HG03139 (cell line): ENCODE results near the gene RFC4.
"Not testable (repeated sequence)": the region's sequence is repeated elsewhere in the genome, so short reads cannot be mapped to it uniquely, and the experiment has no call there.

Experiments
- ATAC-seq: cut with Tn5 transposase; IDR thresholded peaks from one replicate; pipeline ENCODE4 v1.9.1; 2021; ENCODE audit not compliant: unreplicated experiment

Gene RFC4

GRCh38 chr3:186825294-186825821 lies 19.1 kb upstream of the RFC4 start:
- no peak for ATAC-seq

GRCh38 chr3:186824430-186825139 lies 18.3 kb upstream of the RFC4 start:
- no peak for ATAC-seq

- no peak for ATAC-seq
Measured at GRCh38 chr3:186823386-186823785, 17.1 kb upstream of the RFC4 start.

- ATAC-seq = not testable (repeated sequence)
Measured at GRCh38 chr3:186822388-186822759, 16.1 kb upstream of the RFC4 start.

- no peak for ATAC-seq
Measured at GRCh38 chr3:186821429-186822387, 15.4 kb upstream of the RFC4 start.

- no peak for ATAC-seq
Measured at GRCh38 chr3:186818956-186819355, 12.7 kb upstream of the RFC4 start.

- no peak for ATAC-seq
Measured at GRCh38 chr3:186818516-186818915, 12.2 kb upstream of the RFC4 start.

GRCh38 chr3:186815435-186815834 lies 9.2 kb upstream of the RFC4 start:
- no peak for ATAC-seq

- ATAC-seq = no peak
Measured at GRCh38 chr3:186814100-186814499, 7.8 kb upstream of the RFC4 start.

- not testable (repeated sequence) for ATAC-seq
Measured at GRCh38 chr3:186811313-186811712, 5.0 kb upstream of the RFC4 start.

GRCh38 chr3:186810336-186810996 lies 4.2 kb upstream of the RFC4 start:
- ATAC-seq = no peak

- ATAC-seq = no peak
Measured at GRCh38 chr3:186807231-186807630, 949 bp upstream of the RFC4 start.

GRCh38 chr3:186803447-186803846 lies 2.8 kb downstream of the RFC4 start:
- ATAC-seq = not testable (repeated sequence)

GRCh38 chr3:186802701-186803100 lies 3.6 kb downstream of the RFC4 start:
- ATAC-seq = no peak

- ATAC-seq = no peak
Measured at GRCh38 chr3:186800285-186800684, 6.0 kb downstream of the RFC4 start.

- no peak for ATAC-seq
Measured at GRCh38 chr3:186798239-186798874, 7.9 kb downstream of the RFC4 start.

- no peak for ATAC-seq
Measured at GRCh38 chr3:186790261-186790981, 15.9 kb downstream of the RFC4 start.

- no peak for ATAC-seq
Measured at GRCh38 chr3:186789554-186790260, 16.6 kb downstream of the RFC4 start.
